ENCODE results near the gene ACTN4. TPM values are rescaled to one million over a fixed set of nuclear protein-coding genes. Genes with fewer than 3 reads are reported as not detected.

ACTN4 gene
- total and polyA plus RNA-seq, 10 of the 15 experiments (the other 5 are each of a cell fraction or from before 2014, with no cell fraction given): 2.4 to 293 (median 72.5) TPM

DNA sequence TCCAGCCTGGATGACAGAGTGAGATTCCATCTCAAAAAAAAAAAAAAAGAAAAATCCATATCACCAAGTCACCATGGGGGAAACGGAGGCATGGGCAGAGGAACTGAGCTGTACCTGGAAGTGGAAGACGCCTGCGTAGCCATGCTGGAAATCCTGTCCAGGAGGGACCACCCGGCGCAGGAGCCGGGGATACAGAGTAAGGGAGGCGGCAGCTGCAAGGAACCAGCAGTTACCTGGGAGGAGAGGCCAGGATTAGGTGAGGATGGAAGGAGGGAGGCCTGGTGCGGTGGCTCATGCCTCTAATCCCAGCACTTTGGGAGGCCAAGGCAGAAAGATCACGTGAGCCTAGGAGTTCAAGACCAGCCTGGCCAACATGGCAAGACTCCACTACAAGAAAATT, 94.8 kb downstream of the ACTN4 start (continued):
- TF ChIP-seq, protein P1, sequence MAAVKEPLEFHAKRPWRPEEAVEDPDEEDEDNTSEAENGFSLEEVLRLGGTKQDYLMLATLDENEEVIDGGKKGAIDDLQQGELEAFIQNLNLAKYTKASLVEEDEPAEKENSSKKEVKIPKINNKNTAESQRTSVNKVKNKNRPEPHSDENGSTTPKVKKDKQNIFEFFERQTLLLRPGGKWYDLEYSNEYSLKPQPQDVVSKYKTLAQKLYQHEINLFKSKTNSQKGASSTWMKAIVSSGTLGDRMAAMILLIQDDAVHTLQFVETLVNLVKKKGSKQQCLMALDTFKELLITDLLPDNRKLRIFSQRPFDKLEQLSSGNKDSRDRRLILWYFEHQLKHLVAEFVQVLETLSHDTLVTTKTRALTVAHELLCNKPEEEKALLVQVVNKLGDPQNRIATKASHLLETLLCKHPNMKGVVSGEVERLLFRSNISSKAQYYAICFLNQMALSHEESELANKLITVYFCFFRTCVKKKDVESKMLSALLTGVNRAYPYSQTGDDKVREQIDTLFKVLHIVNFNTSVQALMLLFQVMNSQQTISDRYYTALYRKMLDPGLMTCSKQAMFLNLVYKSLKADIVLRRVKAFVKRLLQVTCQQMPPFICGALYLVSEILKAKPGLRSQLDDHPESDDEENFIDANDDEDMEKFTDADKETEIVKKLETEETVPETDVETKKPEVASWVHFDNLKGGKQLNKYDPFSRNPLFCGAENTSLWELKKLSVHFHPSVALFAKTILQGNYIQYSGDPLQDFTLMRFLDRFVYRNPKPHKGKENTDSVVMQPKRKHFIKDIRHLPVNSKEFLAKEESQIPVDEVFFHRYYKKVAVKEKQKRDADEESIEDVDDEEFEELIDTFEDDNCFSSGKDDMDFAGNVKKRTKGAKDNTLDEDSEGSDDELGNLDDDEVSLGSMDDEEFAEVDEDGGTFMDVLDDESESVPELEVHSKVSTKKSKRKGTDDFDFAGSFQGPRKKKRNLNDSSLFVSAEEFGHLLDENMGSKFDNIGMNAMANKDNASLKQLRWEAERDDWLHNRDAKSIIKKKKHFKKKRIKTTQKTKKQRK (IDR thresholded peaks at IDR 0.05; ENCODE audit: low read depth, low read length): no peak
- TF ChIP-seq, protein P2, sequence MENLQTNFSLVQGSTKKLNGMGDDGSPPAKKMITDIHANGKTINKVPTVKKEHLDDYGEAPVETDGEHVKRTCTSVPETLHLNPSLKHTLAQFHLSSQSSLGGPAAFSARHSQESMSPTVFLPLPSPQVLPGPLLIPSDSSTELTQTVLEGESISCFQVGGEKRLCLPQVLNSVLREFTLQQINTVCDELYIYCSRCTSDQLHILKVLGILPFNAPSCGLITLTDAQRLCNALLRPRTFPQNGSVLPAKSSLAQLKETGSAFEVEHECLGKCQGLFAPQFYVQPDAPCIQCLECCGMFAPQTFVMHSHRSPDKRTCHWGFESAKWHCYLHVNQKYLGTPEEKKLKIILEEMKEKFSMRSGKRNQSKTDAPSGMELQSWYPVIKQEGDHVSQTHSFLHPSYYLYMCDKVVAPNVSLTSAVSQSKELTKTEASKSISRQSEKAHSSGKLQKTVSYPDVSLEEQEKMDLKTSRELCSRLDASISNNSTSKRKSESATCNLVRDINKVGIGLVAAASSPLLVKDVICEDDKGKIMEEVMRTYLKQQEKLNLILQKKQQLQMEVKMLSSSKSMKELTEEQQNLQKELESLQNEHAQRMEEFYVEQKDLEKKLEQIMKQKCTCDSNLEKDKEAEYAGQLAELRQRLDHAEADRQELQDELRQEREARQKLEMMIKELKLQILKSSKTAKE (IDR thresholded peaks at IDR 0.05; ENCODE audit: low read depth, poor library complexity, severe bottlenecking): no peak
- TF ChIP-seq CBX3 (IDR thresholded peaks at IDR 0.05; ENCODE audit: borderline replicate concordance, low read depth) (no peak), YY1 (IDR thresholded peaks at IDR 0.05; ENCODE audit: low read depth, low read length) (no peak), ZNF274 (IDR thresholded peaks at IDR 0.05; ENCODE audit: insufficient read depth, insufficient read length) (no peak)
- TF ChIP-seq, protein P3, sequence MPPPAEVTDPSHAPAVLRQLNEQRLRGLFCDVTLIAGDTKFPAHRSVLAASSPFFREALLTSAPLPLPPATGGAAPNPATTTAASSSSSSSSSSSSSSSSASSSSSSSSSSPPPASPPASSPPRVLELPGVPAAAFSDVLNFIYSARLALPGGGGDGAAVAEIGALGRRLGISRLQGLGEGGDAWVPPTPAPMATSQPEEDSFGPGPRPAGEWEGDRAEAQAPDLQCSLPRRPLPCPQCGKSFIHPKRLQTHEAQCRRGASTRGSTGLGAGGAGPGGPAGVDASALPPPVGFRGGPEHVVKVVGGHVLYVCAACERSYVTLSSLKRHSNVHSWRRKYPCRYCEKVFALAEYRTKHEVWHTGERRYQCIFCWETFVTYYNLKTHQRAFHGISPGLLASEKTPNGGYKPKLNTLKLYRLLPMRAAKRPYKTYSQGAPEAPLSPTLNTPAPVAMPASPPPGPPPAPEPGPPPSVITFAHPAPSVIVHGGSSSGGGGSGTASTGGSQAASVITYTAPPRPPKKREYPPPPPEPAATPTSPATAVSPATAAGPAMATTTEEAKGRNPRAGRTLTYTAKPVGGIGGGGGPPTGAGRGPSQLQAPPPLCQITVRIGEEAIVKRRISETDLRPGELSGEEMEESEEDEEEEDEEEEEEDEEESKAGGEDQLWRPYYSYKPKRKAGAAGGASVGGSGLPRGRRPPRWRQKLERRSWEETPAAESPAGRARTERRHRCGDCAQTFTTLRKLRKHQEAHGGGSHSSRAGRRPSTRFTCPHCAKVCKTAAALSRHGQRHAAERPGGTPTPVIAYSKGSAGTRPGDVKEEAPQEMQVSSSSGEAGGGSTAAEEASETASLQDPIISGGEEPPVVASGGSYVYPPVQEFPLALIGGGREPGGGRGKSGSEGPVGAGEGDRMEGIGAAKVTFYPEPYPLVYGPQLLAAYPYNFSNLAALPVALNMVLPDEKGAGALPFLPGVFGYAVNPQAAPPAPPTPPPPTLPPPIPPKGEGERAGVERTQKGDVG (CRISPR knock-in tag; IDR thresholded peaks at IDR 0.05): no peak

All from GM12878 (cell line).